Breast epithelium (tissue), 3 donors: Measurements from ENCODE around the gene DPYD.

ENCODE experiments used
- CTCF ChIP-seq, 3 donors: fragments of 450-650 bp; IDR thresholded peaks; one replicate each; pipeline ENCODE4 v1.5.1; 2016 to 2017; ENCODE audit warnings: antibody characterized with exemption in 3 of 3, mild to moderate bottlenecking in 3 of 3, moderate library complexity in 3 of 3
- POLR2AphosphoS5 ChIP-seq, 3 donors: sonication (generic); formaldehyde crosslinking; IDR thresholded peaks; one replicate each; pipeline ENCODE4 v1.6.1; 2017; ENCODE audit warnings: antibody characterized with exemption in 3 of 3

- TF ChIP-seq CTCF (IDR thresholded peaks at IDR 0.05) (no peak), POLR2AphosphoS5 (IDR thresholded peaks at IDR 0.05) (no peak)
Observed at GRCh38 chr1:97562081-97562480, 358.8 kb downstream of the DPYD start.
